Activated naive CD8-positive, alpha-beta T cell treated with anti-CD3 and anti-CD28 coated beads, Interleukin-2, amount 50 U/mL, for 16 hours (primary cell): ENCODE results near the gene PRSS37.

Experiments used
- DNase-seq: peaks from one replicate; pipeline ENCODE4 v3.0.0-alpha.2; 2020; ENCODE audit warnings: low read depth, low spot score

The PRSS37 gene

DNA sequence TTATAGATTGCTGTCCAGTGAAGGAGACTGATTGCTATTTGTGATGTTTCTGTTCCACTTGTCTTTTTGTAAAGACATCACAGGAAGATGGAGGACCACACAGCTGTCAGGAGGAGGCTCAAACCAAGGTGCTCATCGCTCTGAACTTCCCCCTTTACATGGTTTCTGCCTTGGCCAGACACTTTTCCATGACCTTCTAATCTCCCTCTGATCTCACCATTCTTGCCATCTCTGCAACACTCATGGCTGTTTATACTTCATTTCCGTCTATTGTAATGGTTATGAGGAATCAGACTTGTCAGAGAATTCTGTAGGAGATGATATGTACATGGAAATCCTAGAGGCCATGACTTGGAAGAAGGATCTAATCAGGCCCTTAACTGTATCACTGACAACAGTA lies 53.0 kb downstream of the PRSS37 start:
- DNase-seq, result no peak
